Measurements from ENCODE around the gene TADA3. TPM values are rescaled to one million over a fixed set of nuclear protein-coding genes. Genes with fewer than 3 reads are reported as not detected.

Gene TADA3
- polyA plus RNA-seq, 1 donor: 64.1 TPM

DNA sequence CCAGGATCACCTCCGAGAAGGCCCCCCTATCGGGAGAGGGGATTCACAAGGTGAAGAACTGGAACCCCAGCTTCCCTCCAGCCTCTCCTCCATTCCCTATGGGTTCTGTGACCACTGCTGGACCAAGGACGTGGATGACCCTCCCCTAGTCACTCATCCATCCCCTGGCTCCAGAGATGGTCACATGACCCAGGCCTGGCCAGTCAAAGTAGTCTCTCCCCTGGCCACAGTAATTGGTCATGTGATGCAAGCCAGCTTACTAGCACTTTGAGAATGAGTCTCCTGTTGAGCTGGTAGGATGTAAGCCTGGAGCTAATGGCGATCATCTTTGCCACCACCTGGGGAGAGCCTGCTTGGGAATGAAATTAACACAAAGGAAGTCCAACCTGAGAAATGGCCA, 26.4 kb downstream of the TADA3 start:
- no peak for DNase-seq

DNA sequence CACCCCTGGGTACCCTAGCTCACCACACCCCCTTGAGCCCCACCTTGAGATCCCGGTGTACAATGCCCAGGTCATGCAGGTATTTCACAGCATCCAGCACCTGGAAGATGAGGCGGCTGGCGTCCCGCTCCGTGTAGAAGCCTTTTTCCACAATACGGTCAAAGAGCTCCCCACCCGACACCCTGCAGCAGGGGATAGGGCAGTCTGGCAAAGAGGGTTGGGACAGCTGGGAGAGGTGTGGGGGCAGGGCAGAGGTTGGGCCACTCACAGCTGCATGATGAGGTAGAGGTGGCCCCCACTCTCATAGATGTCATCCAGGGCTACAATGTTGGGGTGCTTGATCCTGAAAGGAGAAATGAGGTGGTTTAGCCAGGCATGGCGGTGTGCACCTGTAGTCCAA, 29.4 kb downstream of the TADA3 start:
- DNase-seq: no peak

DNA sequence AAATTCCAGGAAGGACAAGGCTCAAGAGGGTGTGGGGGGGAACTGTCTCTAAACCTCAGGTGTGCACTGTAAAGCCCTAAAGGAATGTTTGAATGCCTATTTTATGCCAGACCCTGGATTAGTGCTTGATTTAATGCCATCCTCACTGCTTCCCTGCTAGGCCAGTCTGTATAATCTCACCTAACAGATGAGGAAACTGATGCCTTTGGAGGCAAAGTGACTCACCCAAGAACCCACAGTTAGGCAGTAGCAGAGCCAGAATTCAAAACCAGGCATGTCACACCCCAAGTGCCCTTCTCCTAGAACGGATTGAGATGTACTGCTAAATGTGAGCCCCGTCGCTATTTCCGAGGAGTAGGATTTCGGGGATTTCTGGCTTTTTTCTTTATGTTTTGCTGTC, 30.4 kb downstream of the TADA3 start:
- no peak for DNase-seq

DNA sequence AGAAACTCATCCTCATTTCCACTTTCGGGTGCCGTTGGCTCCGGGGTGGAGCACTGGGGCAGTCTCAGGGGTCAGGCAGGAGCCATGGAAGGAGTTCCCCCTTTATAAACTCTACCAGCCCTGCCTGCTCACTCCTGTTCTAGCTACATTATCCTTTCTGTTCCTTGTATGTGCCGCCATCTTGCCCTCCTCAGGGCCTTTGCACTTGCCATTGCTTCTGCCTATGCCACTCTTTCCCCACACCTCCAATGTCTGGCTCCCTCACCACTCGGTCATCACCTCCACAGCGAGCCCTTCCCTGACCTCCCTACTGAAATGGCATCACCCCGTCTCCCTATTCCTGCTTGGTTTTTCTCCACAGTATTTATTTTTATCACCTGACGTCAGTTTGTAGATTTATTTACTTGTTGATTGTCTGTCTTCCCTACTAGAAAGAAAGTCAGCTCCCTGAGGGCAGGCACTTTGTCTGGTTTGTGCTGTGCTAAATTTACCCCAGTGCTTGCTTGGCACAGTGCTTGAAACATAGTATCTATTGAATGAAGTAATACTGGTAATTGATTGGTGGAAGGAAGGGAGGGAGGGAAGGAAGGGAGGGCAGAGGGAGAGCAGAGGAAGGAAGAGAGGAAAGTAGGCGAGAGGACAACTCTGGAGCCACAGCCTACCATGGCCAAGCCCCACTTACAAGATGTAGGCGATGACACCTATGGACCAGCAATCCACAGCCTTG, 31.3 kb downstream of the TADA3 start:
- DNase-seq: no peak

DNA sequence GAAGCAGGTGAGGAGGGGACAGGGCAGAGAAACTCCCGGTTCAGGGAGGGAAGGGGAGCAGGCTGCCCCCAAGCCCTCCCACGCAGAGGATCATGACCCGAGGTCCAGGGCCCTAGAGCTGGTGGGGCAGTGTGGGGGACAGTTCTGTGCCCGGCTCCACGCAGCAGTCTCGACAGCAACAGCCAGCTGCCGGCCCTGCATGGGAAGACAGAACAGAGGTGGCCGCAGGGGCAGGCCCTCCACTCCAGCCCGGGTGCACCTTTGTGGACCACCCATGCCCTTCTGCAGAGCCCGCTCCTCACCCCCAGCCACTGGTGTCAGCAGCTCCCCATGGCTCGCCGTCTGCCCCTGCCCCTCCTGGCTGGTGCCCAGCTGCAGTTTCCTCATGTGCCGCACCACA, 34.8 kb downstream of the TADA3 start:
- DNase-seq: no peak

DNA sequence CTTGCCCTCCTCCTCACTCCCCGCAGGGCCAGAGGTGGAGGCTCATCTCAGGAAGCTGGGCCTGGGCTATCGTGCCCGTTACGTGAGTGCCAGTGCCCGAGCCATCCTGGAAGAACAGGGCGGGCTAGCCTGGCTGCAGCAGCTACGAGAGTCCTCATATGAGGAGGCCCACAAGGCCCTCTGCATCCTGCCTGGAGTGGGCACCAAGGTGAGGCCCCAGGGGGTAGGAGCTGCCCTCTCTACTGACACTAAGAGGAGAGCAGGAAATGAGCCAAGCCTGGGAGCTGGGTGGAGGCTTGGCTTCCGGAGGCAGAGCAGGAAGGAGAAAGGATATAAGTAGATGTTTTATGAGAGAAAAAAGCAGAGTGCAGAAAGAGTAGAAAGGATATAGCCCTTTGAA, 37.6 kb downstream of the TADA3 start:
- no peak for DNase-seq

DNA sequence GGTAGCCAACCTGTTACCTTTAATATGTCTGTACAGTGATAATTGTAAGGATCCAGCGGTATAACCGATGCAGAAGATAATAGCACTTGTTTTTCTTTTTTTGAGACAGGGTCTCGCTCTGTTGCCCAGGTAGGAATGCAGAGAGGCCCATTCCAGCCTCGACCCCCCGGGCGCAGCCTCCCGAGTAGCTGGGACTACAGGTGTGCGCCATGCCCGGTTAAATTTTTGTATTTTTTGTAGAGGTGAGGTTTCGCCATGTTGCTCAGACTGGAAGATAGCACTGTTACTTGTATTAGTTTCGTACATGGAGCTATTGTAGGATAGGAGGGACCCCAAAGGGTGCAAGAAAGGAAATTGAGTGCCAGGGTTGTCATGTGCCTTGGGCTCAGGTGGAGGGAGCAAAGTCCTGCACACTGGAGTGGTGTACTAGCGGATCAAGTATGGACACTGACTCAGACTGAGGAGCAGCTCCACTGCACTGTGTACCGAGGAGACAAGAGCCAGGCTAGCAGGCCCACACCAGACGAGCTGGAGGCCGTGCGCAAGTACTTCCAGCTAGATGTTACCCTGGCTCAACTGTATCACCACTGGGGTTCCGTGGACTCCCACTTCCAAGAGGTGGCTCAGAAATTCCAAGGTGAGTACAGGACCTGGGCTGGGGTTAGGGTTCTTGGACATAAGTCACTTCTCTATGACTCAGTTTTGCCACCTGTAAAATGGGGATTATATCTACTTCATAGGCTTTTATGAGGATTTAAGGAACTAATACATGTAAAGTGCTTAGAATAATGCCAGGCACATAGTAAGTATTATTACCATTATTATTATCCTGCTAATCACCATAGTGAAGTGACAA, 41.5 kb downstream of the TADA3 start:
- DNase-seq: no peak

DNA sequence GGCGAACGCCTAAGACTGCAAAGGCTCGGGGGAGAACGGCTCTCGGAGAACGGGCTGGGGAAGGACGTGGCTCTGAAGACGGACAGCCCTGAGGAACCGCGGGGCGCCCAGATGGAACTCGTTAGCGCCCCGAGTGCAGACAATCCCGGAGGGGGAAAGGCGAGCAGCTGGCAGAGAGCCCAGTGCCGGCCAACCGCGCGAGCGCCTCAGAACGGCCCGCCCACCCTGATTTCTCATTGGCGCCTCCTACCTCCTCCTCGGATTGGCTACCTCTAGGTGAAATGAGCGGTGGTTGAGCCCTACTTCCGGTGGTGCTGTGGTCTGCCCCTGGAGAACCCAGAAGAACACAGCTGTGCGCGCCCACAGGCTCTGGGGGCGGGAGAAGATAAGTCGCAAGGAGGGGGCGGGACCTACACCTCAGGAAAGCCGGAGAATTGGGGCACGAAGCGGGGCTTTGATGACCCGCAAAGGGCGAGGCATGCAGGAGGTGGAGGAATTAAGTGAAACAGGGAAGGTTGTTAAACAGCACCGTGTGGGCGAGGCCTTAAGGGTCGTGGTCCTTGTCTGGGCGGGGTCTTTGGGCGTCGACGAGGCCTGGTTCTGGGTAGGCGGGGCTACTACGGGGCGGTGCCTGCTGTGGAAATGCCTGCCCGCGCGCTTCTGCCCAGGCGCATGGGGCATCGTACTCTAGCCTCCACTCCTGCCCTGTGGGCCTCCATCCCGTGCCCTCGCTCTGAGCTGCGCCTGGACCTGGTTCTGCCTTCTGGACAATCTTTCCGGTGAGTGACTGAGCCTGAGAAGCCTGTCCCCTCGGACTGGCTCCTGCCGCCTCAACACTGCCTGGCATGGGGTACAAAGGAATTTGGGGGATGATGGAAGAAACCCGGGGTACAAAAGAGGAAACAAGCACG, 42.4 kb downstream of the TADA3 start, which contains the start of gene OGG1:
Gene OGG1 (plus strand): TSS at position 308 of the 911 bp plus-strand sequence. CDS start 335 bp downstream, at position 643.
- DNase-seq: peak; percentile 98

DNA sequence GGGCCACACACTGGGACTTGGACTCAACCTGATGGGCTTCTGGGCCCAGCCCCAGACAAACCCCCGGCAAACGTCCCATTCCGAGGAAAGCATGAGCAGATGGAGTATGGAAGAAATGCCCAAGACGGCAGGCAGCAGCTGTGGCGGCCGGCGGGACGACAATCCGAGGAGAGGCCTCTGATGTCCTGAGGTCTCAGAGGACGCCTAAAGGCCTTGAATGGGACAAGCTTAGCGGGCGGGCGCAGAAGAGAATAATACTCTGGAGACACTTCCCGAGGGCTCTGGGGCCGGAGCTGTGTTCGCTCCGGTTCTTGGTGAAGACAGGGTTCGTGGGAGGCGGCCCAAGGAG, 43.0 kb downstream of the TADA3 start:
- no peak for DNase-seq

DNA sequence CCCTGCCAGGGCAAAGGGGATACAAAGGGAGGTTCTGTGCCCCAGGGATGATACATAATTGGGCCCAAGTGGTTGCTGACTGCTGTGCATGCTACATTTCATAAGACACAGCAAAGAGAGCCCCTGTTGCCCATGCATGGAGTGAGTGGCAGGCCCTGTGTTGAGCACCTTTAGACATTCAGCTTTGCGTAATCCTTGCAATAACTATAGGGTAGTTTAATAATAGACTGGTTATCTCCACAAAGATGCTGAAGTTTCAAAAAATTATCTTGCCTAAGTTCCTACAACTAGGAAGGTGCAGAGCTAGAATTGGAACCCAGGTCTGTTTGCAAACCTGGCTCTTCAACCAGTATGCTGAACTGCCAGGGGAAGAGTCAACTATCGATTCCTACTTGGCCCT, 44.2 kb downstream of the TADA3 start:
- no peak for DNase-seq

DNA sequence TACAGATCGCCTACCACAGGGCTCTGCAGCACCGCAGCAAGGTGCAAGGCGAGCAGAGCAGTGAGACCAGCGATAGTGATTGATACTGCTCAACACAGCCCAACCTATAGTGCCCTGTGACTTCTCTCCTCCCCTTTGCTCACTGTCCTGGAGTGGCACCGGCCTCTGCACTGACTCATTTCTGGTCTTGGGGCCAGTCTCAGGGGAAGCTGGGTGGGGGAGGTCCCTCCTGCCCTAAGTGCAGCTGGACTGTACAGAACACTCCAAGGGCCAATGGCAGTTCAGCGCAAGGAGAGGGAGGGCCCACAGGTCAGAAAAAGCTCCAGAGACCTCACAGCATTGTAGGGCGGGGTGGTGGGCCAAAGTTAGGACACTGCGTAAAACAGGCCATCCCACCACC, 45.0 kb downstream of the TADA3 start:
- DNase-seq: no peak

DNA sequence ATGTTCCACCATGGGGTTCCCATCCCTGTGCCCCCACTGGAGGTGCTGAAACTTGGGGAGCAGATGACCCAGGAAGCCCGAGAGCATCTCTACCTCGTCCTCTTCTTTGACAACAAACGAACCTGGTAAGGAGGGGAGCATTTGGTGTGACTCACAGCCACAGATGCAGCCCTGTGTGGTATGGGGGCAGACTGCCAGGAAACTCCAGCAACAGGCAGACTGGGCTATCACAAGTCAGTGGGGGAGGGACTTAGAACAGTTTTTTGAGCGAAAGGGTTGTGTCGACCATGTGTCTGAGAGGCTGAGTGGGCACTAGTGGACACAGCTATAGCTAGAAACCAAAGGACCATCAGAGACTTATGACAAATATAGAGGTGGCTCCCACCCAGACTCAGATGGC, 45.9 kb downstream of the TADA3 start:
- DNase-seq: no peak

DNA sequence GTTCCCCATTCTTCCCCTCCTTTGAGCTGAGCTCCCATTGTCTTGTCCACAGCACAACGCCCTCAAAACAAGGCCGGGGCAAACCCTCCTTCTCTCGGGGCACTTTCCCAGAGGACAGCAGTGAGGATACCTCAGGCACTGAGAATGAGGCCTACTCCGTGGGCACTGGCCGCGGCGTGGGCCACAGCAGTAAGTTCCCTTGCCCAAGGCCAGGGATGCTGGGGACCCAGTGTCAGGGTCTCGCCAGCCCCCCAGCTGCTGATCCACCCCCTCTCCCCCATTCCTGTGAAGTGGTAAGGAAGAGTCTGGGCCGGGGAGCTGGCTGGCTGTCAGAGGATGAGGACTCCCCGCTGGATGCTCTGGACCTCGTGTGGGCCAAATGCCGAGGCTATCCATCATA, 46.8 kb downstream of the TADA3 start:
- DNase-seq: no peak

DNA sequence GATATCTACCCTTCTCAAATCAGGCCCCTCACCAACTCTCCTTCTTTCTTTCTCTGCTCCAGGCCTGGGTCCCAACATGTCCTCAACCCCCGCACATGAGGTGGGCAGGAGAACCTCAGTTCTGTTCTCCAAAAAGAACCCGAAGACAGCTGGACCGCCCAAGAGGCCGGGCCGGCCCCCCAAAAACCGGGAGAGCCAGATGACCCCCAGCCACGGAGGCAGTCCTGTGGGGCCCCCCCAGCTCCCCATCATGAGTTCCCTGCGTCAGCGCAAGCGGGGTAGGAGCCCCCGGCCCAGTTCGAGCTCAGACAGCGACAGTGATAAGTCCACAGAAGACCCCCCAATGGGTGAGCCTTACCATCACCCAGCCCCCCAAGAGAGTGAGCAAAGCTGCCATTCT, 48.1 kb downstream of the TADA3 start:
- DNase-seq: no peak

DNA sequence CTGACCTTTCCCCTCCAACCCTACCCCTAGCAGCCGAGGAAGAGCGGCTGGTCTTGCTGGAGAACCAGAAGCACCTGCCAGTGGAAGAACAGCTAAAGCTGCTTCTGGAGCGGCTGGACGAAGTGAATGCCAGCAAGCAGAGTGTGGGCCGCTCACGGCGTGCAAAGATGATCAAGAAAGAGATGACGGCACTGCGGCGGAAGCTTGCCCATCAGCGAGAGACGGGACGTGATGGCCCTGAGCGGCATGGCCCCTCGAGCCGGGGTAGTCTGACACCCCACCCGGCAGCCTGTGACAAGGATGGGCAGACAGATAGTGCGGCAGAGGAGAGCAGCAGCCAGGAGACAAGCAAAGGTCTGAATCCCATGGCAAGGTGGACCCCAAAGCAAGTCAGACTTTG, 48.7 kb downstream of the TADA3 start:
- DNase-seq: no peak

DNA sequence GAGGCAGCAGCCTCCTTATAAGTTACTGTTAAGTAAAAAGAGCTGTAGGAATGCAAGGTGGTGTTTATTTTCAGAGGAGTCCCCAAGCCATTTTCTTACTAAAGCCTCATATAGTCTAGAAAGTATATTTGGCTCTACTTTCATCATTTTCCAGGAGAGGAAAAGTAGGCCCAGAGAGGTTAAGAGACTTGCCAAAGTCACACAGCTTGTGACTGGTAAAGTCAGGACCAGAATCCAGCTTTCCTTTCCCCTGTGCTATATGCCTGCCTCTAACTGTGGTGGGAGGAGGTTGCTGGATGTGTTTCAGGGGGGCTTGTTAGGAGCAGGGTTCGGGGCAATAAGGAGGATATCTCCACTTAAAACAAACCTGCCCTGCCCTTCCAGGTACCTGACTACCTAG, 49.7 kb downstream of the TADA3 start:
- no peak for DNase-seq

DNA sequence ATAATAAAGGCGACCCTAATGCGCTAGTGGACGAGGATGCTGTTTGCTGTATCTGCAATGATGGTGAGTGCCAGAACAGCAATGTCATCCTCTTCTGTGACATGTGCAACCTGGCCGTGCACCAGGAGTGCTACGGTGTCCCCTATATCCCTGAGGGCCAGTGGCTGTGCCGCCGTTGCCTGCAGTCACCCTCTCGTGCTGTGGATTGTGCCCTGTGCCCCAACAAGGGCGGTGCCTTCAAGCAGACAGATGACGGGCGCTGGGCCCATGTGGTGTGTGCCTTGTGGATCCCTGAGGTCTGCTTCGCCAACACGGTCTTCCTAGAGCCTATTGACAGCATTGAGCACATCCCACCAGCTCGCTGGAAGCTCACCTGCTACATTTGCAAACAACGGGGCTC, 53.1 kb downstream of the TADA3 start:
- no peak for DNase-seq

DNA sequence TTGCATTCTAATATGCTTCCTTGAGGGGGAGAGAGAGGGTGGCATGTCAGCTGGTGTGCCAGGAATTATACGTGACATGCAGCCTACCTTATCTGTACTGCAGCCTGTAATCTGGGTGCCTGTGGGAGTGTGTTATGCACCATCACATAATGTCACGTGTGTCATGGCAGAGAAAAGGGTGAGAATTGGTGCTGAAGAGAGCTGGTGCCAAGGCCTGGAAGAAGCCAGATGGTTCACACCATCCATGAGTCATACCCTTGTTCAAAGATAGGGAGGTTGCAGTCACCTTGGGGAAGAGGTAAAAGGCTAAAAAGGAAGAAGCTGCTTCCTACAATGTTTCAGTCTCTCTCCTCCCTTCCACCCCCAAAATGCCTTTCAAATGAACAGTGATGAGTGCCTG, 55.4 kb downstream of the TADA3 start:
- no peak for DNase-seq

DNA sequence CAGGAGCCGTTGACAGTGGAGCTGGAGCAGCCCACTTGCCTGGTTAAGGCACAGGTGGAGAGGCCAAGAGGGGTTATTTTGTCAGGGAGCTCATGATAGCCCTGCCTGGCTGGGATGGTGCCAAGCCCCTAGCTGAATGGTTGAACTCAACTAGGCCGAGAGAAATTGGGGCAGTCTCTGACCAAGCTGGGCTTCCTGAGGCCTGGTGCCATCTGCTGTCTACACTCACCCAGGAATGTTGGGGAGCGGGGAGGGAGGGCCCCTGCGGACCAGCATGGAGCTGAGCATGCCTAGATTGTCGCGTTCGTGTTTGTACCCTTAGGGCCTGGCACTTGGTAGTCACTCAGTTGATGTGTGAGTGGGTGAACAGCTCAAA, 59.5 kb downstream of the TADA3 start:
- no peak for DNase-seq

DNA sequence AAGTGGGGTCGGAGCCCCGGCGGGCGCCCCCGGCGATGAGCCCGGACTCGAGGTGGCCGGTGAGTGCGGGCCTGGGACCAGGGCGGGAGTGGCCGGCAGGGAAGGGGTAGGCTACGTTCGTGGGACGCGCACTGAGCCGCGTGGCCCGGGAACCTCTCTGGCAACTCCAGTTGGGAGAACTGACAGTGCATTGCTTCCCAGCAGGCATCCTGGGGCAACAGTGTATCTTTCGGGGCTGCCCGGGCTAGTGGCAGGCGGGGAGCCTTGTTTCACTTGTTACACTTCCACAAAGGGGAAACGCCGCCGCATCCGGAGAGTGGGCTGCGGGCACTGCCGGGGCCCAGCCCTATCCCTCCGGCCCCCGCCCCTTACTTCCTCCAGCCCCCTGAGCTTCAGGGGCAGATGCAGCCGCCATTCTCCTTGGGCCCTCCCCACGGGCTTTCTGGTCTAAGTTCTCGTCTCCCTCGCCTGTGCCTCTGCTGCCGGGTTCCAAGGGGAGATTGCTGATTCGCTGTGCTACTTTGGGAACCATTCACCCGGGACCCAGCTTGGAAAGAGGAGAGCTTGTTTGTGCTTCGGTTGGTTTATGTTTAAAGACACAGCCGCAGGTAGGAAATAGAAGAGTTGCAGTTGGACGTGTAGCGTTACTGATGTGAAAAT, 60.1 kb downstream of the TADA3 start:
- no peak for DNase-seq

DNA sequence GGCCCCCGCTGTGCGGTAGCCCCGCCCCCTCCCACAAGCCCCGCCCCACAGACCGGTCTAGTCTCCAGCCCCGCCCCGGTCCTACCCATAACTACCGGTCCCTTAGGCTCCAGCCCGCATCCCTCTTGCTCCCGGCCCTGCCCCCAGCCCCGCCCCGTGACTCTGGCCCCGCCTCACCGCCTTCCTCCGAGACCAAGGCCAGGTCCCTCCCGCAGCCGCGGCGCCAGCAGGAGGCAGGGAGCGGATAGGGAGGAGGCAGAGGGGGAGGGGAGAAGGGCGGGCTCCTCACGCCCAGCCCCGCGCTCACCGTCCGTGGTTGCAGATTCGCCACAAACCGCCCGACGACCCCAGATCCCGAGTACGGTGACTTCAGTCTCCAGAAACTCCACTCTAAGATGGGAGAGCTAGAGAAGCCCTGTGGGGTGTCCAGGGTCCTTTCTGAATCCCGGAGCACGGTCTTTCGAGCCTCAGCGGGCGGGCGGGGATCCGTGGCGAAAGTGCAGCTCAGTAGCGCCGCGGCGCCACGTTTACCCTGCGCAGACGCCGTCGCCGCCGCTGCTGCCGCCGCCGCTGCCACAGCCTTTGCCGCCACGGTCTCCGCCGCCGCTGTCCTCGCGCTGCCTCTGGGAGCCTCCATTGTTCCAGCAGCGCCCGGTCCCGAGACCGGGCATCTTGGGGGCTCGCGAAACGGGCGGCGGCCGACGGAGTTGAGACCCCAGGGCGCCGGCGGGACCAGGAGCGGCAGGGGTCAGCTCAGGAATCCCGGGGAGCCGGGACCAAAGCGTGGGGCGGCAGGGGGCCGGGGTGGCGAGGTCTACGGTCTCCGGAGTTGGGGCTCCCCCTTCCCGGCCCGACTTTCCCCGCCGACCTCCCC, 60.8 kb downstream of the TADA3 start, which contains the start of gene BRPF1:
Gene BRPF1 (plus strand): TSS at position 530 of the 874 bp plus-strand sequence. CDS start 2,406 bp downstream, outside the sequence.
- peak; percentile 98 for DNase-seq

Measured in left kidney (tissue), 2 donors.